GM19452 (cell line): ENCODE data around the gene GJA9.

ENCODE experiments used
- ATAC-seq: cut with Tn5 transposase; IDR thresholded peaks from one replicate; pipeline ENCODE4 v1.9.1; 2021; ENCODE audit not compliant: unreplicated experiment

Gene GJA9

DNA sequence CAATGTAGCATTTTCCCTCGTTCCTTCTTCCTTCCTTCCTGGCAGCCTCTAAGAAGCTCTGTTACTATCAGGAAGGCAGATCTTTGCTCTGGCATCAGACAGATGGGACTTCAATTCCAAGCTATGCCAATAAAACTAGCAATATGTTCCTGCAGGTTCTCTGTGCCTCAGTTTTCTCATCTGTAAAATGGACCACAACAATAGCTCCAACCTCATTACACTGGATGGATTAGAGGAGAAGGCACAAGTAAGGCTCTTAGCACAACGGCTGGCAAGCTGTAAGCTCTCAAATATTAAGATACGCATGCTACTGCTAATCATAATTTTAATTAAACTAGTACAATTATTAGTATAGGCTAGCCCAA lies 49.0 kb downstream of the GJA9 start:
- ATAC-seq: no peak

DNA sequence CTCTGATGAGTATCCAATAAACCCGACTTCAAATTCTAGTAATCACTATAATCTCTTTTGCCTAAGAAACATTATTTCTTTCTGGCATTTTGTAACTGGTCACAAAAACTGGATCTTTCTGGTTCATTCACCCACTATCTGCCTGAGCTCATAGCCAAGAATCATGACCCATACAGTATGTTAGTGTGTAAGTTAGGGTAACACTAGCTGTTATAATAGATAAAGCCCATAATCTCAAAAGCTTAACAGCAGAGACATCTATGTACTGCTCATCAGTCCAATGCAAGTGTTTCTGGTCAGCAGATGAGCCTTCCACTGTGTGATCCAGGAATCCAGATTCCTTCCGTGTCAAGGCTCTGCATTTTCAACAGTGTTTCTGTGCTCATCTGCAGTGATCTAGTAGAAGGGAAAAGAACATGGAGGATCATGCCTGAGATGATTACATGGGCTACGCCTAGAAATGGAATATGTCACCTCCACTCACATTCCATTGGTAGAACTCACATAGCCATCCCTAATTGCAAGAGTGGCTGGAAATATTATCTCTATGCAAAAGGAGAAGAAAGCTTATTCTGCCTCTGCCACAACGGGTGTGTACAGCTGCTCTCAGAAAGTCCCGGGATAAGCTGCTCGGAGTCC lies 49.5 kb downstream of the GJA9 start:
- no peak for ATAC-seq

DNA sequence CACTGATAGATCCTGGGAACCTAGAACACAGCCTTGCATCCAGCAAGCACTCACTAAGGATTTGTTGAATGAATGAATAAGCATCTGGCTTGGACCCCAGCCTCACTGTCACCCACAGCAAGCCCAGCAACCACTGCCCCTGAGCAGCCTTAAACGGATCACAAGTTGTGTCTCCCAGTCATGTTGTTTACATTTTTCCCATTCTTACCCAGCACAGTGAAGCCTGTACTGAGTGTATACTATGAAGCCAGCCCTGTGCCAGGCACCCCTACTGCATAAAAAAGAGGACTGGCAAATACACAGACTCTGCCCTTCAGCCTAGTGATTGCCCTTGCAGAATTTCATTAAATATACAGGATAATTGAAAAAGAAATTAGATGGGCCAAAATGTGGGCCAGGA lies 52.0 kb downstream of the GJA9 start:
- ATAC-seq: no peak

- ATAC-seq: no peak
These were observed 54.1 kb downstream of the GJA9 start for GRCh38 chr1:38827318-38827717.

GRCh38 chr1:38826886-38827285 lies 54.5 kb downstream of the GJA9 start:
- no peak for ATAC-seq

GRCh38 chr1:38826262-38826661 lies 55.1 kb downstream of the GJA9 start:
- ATAC-seq: no peak
